T-cell (primary cell): ENCODE measurements around the gene ZC3H6. TPM values are rescaled to one million over a fixed set of nuclear protein-coding genes. Genes with fewer than 3 reads are reported as not detected.

Experiments used
- ATAC-seq, 4 experiments: fragments of 200-7000 bp in 3 of 4; fragments of 150-1000 bp in 1 of 4; cut with Tn5 transposase; replicated peaks in 1 of 4; 1 replicate in 3 of 4; 2 replicates in 1 of 4; pipeline ENCODE4 v1.10.0; 2021; ENCODE audit warnings: moderate library complexity in 3 of 4, mild to moderate bottlenecking in 2 of 4, moderate number of reproducible peaks in 1 of 4
- CTCF ChIA-PET, 2 donors: fragments of 300-600 bp; sonication (Branson Sonifier 250); formaldehyde crosslinking; loops; one replicate each; lab custom pipeline; 2022; ENCODE audit warnings: antibody characterized with exemption in 2 of 2; lab: Charles Lee
- POLR2A ChIA-PET, 2 donors: fragments of 300-600 bp; sonication (Branson Sonifier 250); formaldehyde crosslinking; loops; one replicate each; lab custom pipeline; 2022; ENCODE audit warnings: antibody characterized with exemption in 2 of 2; lab: Charles Lee
- DNase-seq, 35 experiments: peaks; one replicate each; pipeline versions ENCODE4 v3.0.0 to v3.0.0-alpha.2; 2013 to 2023
- H3K27ac ChIP-seq: one replicate; pipeline ENCODE4 v1.5.1; 2013; ENCODE audit warnings: low read length
- H3K27me3 ChIP-seq, 2 experiments: replicated peaks in 1 of 2; 1 replicate in 1 of 2; 2 replicates in 1 of 2; pipeline versions ENCODE4 v1.6.1 to v1.7.0; 2013; ENCODE audit warnings: low read length in 1 of 2, mixed read lengths in 1 of 2; ENCODE audit not compliant: control insufficient read depth in 2 of 2, insufficient read depth in 2 of 2; ENCODE audit errors: extremely low read depth in 1 of 2
- H3K36me3 ChIP-seq, 2 donors: 1 replicate in 1 of 2; 2 replicates in 1 of 2; pipeline versions ENCODE4 v1.6.1 to v1.7.0; 2013; ENCODE audit warnings: low read length in 1 of 2; ENCODE audit not compliant: control insufficient read depth in 2 of 2, insufficient read depth in 1 of 2; ENCODE audit errors: extremely low read depth in 1 of 2
- H3K4me1 ChIP-seq, 2 experiments: 1 replicate in 1 of 2; 2 replicates in 1 of 2; pipeline versions ENCODE4 v1.6.1 to v1.7.0; 2013; ENCODE audit warnings: low read length in 2 of 2, mixed read lengths in 1 of 2; ENCODE audit not compliant: insufficient read depth in 2 of 2, control insufficient read depth in 1 of 2; ENCODE audit errors: extremely low read depth in 1 of 2
- H3K4me3 ChIP-seq, 2 donors: 1 replicate in 1 of 2; 2 replicates in 1 of 2; pipeline versions ENCODE4 v1.5.1 to v1.7.0; 2013; ENCODE audit warnings: mild to moderate bottlenecking in 2 of 2, low read length in 1 of 2, moderate library complexity in 1 of 2; ENCODE audit not compliant: control insufficient read depth in 1 of 2; ENCODE audit errors: extremely low read depth in 1 of 2
- H3K9me3 ChIP-seq: 2 replicates; pipeline ENCODE4 v1.7.0; 2013
- H3K27ac Mint-ChIP-seq, 2 donors: one replicate each; pipeline ENCODE4 v1.8.0; 2020 to 2021; ENCODE audit warnings: mild to moderate bottlenecking in 2 of 2, mixed read lengths in 2 of 2
- H3K27me3 Mint-ChIP-seq, 2 donors: one replicate each; pipeline ENCODE4 v1.8.0; 2021 to 2022; ENCODE audit warnings: mixed read lengths in 2 of 2
- H3K36me3 Mint-ChIP-seq: one replicate; pipeline ENCODE4 v1.8.0; 2021; ENCODE audit warnings: mixed read lengths
- H3K4me1 Mint-ChIP-seq, 3 donors: one replicate each; pipeline ENCODE4 v1.8.0; 2020 to 2022; ENCODE audit warnings: mixed read lengths in 3 of 3, mild to moderate bottlenecking in 1 of 3
- H3K4me3 Mint-ChIP-seq, 3 donors: one replicate each; pipeline ENCODE4 v1.8.0; 2020 to 2022; ENCODE audit warnings: mild to moderate bottlenecking in 3 of 3, mixed read lengths in 3 of 3, moderate library complexity in 3 of 3
- H3K9me3 Mint-ChIP-seq, 3 donors: one replicate each; pipeline ENCODE4 v1.8.0; 2020 to 2022; ENCODE audit warnings: mixed read lengths in 3 of 3
- WGBS: methylation state at CpG from one replicate; pipeline ENCODE4 v1.1.5; 2013; ENCODE audit warnings: missing lambda C conversion rate; ENCODE audit not compliant: insufficient coverage; 5-methylcytosine and 5-hydroxymethylcytosine counted together
- total RNA-seq, 35 experiments: library from RNA in 6 of 35; stranded (reverse) in 6 of 35; fragments of 120-200 nt in 1 of 35; gene quantifications; one replicate each; pipeline versions ENCODE4 v1.2.1 to v1.2.4 and lab custom pipeline; 2013 to 2026

The ZC3H6 gene
- total RNA-seq, 5 donors from 2014 or later (not counting 1 experiment from before 2014, with no cell fraction given) = 19.6 to 29.9 (median 25.9) TPM

GRCh38 chr2:112244854-112245253 is 30.5 kb upstream of the ZC3H6 start:
- H3K27ac ChIP-seq = no peak overlapping the region
- no peak for ATAC-seq
- Mint-ChIP-seq H3K36me3 (peaks cover 36% of the 10 kb centered on the region), H3K27me3 (no peaks in the 10 kb centered on the region), H3K9me3 (no peaks in the 10 kb centered on the region), H3K4me1 (peaks cover 35 to 41% (median 38%) of the 10 kb centered on the region in 3 donors), H3K27ac (no peak overlapping the region), H3K4me3 (no peak overlapping the region)
- H3K27me3 ChIP-seq = no peaks in the 10 kb centered on the region
- ChIA-PET CTCF (interaction anchor here in 1 of 2 donors (0.6 kb wide), 1 partner anchor 40 kb away, joined by 3 read pairs; no protein-coding TSS in a partner anchor), POLR2A (interaction anchor here (0.6 to 0.7 kb wide), 2 partner anchors 10 to 188 kb away, joined by 3 to 4 read pairs; partner anchors contain the start of gene RGPD8 (in 1 of the 2))
- H3K4me1 ChIP-seq = peaks cover 0 to 20% of the 10 kb centered on the region in 2 experiments
- no peak overlapping the region for H3K4me3 ChIP-seq
- no CpG with 5 or more reads among the region's 1 CpG for WGBS
- H3K9me3 ChIP-seq = no peaks in the 10 kb centered on the region
- peaks cover 3 to 43% of the 10 kb centered on the region in 2 donors for H3K36me3 ChIP-seq
- DNase-seq = no peak

DNA sequence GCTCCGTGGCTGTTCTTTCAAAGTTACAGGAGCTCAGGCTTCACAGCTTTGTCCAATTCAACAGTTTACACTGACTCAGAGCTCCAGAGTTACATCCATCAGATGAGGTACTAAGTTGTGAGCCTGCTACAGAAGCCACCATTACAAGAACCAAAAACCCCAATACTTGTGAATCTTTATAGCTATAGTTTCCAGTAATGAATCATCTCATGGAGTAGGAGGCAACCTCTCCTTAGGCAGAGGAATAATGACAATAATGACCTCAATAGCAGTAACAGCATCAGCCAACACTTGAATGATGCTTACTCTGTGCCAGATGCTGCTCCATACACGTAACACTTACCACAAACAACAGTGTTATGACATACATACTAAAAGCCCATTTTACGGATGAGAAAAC is 24.1 kb upstream of the ZC3H6 start:
- Mint-ChIP-seq H3K4me3 (no peak overlapping the region), H3K27me3 (no peaks in the 10 kb centered on the region), H3K9me3 (no peaks in the 10 kb centered on the region), H3K27ac (no peak overlapping the region), H3K36me3 (peaks cover 13% of the 10 kb centered on the region), H3K4me1 (peaks cover 0 to 22% (median 2%) of the 10 kb centered on the region in 3 donors)
- no peak overlapping the region for H3K27ac ChIP-seq
- no peak overlapping the region for H3K4me3 ChIP-seq
- POLR2A ChIA-PET = interaction anchor here in 1 of 2 donors (0.6 to 1.0 kb wide), 4 partner anchors 10 to 1505 kb away, joined by 3 to 4 read pairs (median 4); no protein-coding TSS in a partner anchor
- DNase-seq = no peak
- no peaks in the 10 kb centered on the region for H3K27me3 ChIP-seq
- peaks cover 17 to 25% of the 10 kb centered on the region in 2 experiments for H3K4me1 ChIP-seq
- no peak for ATAC-seq
- no peaks in the 10 kb centered on the region for H3K9me3 ChIP-seq
- WGBS = 93% methylated on average over 2 of the region's 3 CpGs
- peaks cover 3 to 29% of the 10 kb centered on the region in 2 donors for H3K36me3 ChIP-seq
- CTCF ChIA-PET = interaction anchor here (0.6 to 1.6 kb wide), 2 partner anchors 9 to 948 kb away, joined by 3 to 8 read pairs; no protein-coding TSS in a partner anchor

DNA sequence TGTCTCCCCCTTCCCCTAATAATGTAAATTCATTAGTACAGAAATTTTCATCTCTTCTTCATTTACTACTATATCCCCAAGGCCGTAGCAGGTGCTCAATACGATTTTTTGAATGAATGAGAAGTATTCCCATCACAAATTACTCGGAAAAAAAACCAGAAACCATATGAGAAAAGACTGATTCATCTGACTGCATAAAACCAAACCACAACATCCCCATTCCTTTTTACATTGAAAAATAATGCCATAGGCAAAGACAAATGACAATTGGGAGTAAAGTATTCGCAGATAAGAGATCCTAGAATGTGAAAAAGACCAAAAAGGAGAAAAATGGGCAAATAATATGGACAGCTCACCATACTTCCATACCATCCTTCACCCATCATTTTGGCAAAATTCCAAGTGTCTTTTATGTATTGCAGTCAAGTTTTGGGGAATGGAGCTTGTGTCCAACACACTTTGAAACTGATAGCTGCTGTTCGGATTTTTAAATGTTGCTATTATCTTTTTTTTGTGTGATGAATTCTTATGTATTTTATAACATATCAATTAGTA is 22.1 kb upstream of the ZC3H6 start:
- no CpG with 5 or more reads among the region's 5 CpGs for WGBS
- POLR2A ChIA-PET = interaction anchor here in 1 of 2 donors (0.8 kb wide), 1 partner anchor 22 kb away, joined by 3 read pairs; no protein-coding TSS in a partner anchor
- CTCF ChIA-PET = interaction anchor here in 1 of 2 donors (0.6 kb wide), 1 partner anchor 366 kb away, joined by 10 read pairs; no protein-coding TSS in a partner anchor
- H3K9me3 Mint-ChIP-seq = no peaks in the 10 kb centered on the region
- peaks cover 17 to 25% of the 10 kb centered on the region in 2 experiments for H3K4me1 ChIP-seq
- no peak for ATAC-seq
- peaks cover 2% of the 10 kb centered on the region for H3K36me3 Mint-ChIP-seq
- no peaks in the 10 kb centered on the region for H3K27me3 ChIP-seq
- no peaks in the 10 kb centered on the region for H3K9me3 ChIP-seq
- no peak overlapping the region for H3K27ac Mint-ChIP-seq
- H3K27me3 Mint-ChIP-seq = no peaks in the 10 kb centered on the region
- no peak overlapping the region for H3K27ac ChIP-seq
- no peak for DNase-seq
- H3K4me1 Mint-ChIP-seq = peaks cover 0 to 20% (median 0%) of the 10 kb centered on the region in 3 donors
- H3K4me3 ChIP-seq = no peak overlapping the region
- peaks cover 3 to 14% of the 10 kb centered on the region in 2 donors for H3K36me3 ChIP-seq
- H3K4me3 Mint-ChIP-seq = peak overlapping the region in 2 of 3 donors; percentile 51 to 87

GRCh38 chr2:112254466-112255240 is 20.7 kb upstream of the ZC3H6 start, which contains the start of gene ZC3H8:
ZC3H8 (minus strand) TSS chr2:112255042; CDS start chr2:112254981, 61 bp downstream.
- Mint-ChIP-seq H3K9me3 (no peaks in the 10 kb centered on the region), H3K4me1 (peaks cover 4 to 27% (median 6%) of the 10 kb centered on the region in 3 donors), H3K27ac (peak within 1 kb of the TSS; percentile 88 to 92), H3K27me3 (no peaks in the 10 kb centered on the region), H3K4me3 (peak within 1 kb of the TSS in 2 of 3 donors; percentile 87), H3K36me3 (no peaks in the 10 kb centered on the region)
- DNase-seq (peak; percentile 86 to 97 (median 93)), ATAC-seq (peak; percentile 93 to 96 (median 96))
- WGBS = 0% methylated on average over 53 of the region's 68 CpGs
- ChIA-PET CTCF (interaction anchor here in 1 of 2 donors (0.7 to 1.0 kb wide), 4 partner anchors 18 to 179 kb away, joined by 3 to 4 read pairs (median 4); partner anchors contain the start of gene RGPD8), POLR2A (interaction anchor here in 1 of 2 donors (0.6 to 1.1 kb wide), 4 partner anchors 10 to 200 kb away, joined by 3 read pairs; no protein-coding TSS in a partner anchor)
- no peaks in the 10 kb centered on the region for H3K27me3 ChIP-seq
- H3K27ac ChIP-seq = peak within 1 kb of the TSS; percentile 89
- no peaks in the 10 kb centered on the region for H3K9me3 ChIP-seq
- peaks cover 0 to 4% of the 10 kb centered on the region in 2 donors for H3K36me3 ChIP-seq
- H3K4me1 ChIP-seq = peaks cover 21 to 25% of the 10 kb centered on the region in 2 experiments
- peak within 1 kb of the TSS; percentile 73 to 80 for H3K4me3 ChIP-seq

DNA sequence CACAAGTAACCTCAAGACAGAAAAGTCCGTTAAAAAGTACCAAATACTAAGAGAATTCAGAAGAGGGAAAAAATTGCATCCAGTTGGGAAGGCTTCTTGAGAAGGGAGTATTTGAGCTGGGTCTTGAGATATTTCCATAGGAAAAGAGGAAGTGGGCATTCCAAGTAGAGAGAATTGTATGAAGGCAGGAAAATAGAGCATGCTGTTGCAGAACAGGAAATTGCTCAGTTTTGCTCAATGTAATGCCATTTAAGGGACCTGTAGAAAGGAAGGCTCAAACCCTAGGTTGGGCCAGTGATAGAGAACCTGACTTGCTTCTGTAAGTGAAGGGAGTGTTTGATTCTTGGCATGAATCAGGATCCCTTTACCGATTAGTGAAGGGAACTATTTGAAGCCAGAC is 19.5 kb upstream of the ZC3H6 start:
- ATAC-seq (no peak), DNase-seq (no peak)
- Histone ChIP-seq H3K4me3 (no peak overlapping the region), H3K27ac (no peak overlapping the region), H3K27me3 (peaks cover 0 to 5% of the 10 kb centered on the region in 2 experiments), H3K4me1 (peaks cover 22 to 25% of the 10 kb centered on the region in 2 experiments), H3K9me3 (no peaks in the 10 kb centered on the region), H3K36me3 (peaks cover 0 to 4% of the 10 kb centered on the region in 2 donors)
- Mint-ChIP-seq H3K36me3 (no peaks in the 10 kb centered on the region), H3K9me3 (no peaks in the 10 kb centered on the region), H3K4me3 (peak overlapping the region in 2 of 3 donors; percentile 58 to 87), H3K4me1 (peaks cover 7 to 28% (median 8%) of the 10 kb centered on the region in 3 donors), H3K27ac (no peak overlapping the region), H3K27me3 (peaks cover 0 to 1% of the 10 kb centered on the region in 2 donors)
- CTCF ChIA-PET = no interaction called here
- POLR2A ChIA-PET = interaction anchor here in 1 of 2 donors (1.1 kb wide), 1 partner anchor 74 kb away, joined by 3 read pairs; no protein-coding TSS in a partner anchor
- WGBS = no CpG with 5 or more reads among the region's 2 CpGs
